ENCODE results near the gene ZIC5.

The ZIC5 gene

DNA sequence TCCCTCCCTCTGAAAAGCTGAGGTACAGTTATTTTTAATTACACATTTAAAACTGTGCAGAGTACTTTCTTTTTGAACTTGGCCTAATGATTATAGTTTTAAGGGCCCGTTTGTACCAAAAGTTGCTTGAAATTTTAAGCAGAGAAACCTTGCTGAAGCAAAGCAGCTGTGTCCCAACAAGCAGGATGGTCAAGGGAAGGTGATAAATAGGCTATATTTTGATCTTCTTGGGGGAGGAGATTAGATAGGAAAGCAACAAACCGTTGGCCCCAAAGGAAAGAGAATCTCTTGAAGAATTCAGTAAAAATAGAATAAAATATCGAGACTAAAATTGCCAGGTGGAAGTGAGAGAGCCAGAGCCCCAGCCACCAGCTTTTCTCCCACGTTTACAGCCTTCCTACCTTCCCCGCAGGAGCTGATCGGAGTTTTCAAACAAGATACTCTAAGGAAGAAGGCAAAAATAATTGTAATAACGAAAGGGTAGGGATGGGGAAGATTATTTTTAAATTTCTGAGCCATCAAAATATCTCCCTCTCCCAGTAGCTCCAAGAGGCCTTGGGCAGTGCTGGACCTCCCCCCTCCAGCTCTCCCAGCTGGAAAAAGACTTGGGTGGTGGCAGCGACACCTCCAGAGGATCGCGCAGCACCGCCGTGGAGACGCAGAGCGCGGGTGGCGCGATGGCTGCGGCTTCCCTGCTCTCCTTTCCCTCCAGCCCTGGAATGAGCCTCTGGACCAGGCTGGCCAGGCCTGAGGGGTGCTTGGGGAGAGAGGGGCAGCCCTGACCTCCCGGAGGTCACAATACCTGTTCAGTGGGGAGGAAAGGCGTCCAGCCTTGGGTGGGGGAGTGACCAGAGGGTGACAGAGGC lies 15.8 kb upstream of the ZIC5 start:
- DNase-seq (ENCODE audit: low read depth, low spot score) = no peak

DNA sequence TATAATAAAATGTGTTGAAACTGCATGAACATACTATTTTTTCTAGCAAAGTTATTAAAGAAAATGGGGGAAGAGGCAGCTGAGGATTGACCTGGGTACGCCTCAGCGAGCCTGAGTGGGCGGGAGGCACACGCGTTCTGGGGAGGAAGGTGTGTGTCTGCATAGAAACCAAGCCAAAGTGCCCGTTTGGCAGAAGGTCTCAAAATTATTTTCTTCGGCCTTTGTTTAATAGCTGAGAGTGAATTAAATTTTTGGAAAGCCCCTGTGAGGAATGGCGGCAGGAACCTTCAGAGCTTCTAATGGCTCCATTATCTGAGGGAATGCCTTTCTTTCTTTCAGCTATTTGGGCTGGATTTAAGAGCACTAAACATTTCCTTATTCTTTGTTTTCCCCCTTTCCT lies 15.2 kb upstream of the ZIC5 start:
- no peak for DNase-seq (ENCODE audit: low read depth, low spot score)

DNA sequence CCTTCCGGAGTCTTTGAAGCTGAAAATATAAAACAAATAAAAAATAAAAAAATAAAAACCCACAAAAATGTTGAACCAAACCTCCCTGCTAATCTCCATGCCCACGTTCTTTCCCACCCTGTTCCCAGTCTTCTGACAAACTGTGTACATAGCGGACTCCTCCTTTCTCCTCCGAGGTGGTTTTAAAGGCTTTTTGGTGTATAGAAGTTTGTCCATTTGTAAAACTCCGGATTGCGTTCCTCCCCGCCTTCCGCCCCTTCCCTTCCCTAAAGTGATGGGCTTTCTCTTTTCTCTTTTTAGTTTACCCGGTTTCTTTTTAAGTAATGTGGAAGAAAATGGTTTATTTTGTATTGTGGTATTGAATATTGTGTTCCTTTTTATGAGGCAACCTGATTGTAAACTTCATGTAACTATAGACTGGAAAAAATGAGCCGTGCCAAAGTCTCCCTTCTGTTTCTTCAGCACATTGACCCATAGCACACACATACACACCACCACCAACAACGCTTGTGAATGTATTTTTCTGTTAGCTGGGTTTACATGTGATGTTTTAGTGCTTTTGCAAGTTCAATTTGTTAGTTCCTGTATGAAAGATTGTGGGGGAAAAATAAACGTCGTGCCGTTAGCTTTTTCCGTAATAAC lies 14.4 kb upstream of the ZIC5 start:
- no peak for DNase-seq (ENCODE audit: low read depth, low spot score)

- DNase-seq (ENCODE audit: low read depth, low spot score) = no peak
These were observed 13.8 kb upstream of the ZIC5 start for GRCh38 chr13:99985241-99985874.

- DNase-seq (ENCODE audit: low read depth, low spot score) = no peak
These were observed 13.1 kb upstream of the ZIC5 start for GRCh38 chr13:99984461-99985240.

- no peak for DNase-seq (ENCODE audit: low read depth, low spot score)
These were observed 12.2 kb upstream of the ZIC5 start for GRCh38 chr13:99983499-99984401.

DNA sequence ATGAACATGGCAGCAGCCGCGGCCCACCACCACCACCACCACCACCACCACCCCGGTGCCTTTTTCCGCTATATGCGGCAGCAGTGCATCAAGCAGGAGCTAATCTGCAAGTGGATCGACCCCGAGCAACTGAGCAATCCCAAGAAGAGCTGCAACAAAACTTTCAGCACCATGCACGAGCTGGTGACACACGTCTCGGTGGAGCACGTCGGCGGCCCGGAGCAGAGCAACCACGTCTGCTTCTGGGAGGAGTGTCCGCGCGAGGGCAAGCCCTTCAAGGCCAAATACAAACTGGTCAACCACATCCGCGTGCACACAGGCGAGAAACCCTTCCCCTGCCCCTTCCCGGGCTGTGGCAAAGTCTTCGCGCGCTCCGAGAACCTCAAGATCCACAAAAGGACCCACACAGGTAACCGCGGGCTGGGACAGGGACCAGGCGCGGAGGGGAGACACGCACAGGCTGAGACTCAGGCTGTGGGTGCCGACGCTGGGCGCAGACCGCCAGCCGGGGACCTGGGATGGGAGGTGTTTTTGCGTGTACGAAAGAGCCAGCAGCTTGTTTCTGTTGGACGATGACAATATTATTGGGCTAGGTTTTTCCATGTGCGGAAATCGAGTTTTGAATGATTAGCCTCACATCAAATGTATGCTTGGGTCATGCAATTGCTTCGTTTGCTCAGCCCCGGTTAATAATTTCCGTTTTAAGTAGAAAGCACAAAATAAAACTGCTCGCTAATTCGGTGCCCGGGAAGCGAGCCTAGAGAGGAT lies 11.3 kb upstream of the ZIC5 start:
- no peak for DNase-seq (ENCODE audit: low read depth, low spot score)

DNA sequence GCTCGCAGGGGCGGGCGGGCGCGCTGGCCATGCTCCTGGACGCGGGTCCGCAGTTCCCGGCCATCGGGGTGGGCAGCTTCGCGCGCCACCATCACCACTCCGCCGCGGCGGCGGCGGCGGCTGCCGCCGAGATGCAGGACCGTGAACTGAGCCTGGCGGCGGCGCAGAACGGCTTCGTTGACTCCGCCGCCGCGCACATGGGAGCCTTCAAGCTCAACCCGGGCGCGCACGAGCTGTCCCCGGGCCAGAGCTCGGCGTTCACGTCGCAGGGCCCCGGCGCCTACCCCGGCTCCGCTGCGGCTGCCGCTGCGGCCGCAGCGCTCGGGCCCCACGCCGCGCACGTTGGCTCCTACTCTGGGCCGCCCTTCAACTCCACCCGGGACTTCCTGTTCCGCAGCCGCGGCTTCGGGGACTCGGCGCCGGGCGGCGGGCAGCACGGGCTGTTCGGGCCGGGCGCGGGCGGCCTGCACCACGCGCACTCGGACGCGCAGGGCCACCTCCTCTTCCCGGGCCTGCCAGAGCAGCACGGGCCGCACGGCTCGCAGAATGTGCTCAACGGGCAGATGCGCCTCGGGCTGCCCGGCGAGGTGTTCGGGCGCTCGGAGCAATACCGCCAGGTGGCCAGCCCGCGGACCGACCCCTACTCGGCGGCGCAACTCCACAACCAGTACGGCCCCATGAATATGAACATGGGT lies 10.6 kb upstream of the ZIC5 start:
- no peak for DNase-seq (ENCODE audit: low read depth, low spot score)

- no peak for DNase-seq (ENCODE audit: low read depth, low spot score)
These were observed 10.1 kb upstream of the ZIC5 start, which contains the start of gene ZIC2 for GRCh38 chr13:99981735-99982035. Gene ZIC2, plus strand, starts transcription at chr13:99981784. Its CDS starts 281 bp downstream, at chr13:99982065.

GRCh38 chr13:99980824-99981734 lies 9.5 kb upstream of the ZIC5 start:
- no peak for DNase-seq (ENCODE audit: low read depth, low spot score)

DNA sequence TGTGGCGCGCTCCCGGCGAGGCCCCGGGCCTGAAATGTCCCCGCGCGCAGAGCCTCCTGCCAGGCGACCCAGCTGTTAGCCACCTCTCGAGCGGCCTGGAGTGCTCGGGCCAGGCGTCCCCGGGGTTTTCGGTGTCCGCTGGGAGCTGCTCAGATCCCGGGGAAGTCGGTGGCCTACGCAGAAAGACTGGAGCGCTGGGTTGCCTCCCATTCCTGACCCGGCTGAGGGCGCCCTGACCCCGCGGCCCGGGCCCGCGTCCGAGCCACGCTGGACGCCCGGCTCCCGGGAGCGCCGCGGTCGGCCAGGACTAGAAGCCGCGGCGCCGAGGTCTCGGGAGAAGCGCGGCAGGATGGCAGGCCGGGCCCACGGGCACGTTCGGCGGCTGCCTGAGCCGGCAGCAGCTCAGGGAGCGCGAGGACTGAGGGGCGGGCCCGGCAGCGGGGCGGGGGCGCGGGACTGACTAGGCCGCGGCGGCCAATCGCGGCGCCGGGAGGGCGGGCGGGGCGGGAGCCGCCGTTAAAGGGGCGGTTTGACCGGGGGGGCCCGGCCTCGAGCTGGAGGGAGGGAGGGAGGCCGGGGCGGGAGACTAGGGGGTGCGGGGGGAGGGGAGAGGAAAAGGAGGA lies 8.7 kb upstream of the ZIC5 start:
- DNase-seq (ENCODE audit: low read depth, low spot score) = no peak

DNA sequence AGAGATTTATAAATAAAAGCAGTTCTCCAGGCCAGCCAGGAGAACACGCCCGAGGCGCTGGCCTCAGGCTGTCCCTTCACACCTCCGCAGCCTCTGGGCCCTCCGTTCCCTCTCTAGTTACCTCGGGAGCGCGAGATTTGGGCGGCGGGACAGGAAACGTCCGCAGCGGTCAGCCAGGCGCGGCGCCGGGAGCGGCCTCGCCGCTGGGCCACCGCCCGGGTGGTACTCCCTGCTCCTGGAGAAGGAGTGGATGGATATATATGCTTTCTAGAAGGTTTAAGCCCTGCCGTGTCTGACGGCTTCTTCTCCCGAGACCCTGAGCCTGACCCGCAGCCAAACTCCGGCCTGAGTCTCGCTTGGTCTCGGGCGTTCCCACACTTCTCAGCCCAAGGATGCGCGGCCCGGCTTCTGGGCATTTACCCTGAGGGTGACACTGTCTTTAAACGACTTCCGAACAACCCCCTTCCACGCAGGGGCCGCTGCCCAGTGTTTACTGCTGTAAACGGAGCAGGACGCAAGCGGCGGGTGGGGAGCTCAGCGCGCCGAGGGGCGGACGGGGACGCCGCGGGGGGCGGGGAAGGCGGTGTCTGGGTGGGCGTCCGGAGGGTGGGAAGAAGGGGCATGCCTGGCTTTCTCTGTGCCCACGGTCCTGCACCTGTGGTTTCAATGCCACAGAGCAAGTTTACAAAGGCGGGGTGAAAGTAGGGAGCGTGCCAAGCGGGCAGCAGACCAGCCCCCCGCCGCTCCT lies 8.1 kb upstream of the ZIC5 start:
- DNase-seq (ENCODE audit: low read depth, low spot score) = no peak

- DNase-seq (ENCODE audit: low read depth, low spot score) = no peak
These were observed 7.4 kb upstream of the ZIC5 start for GRCh38 chr13:99978799-99979452.

- no peak for DNase-seq (ENCODE audit: low read depth, low spot score)
These were observed 6.6 kb upstream of the ZIC5 start for GRCh38 chr13:99977912-99978798.

DNA sequence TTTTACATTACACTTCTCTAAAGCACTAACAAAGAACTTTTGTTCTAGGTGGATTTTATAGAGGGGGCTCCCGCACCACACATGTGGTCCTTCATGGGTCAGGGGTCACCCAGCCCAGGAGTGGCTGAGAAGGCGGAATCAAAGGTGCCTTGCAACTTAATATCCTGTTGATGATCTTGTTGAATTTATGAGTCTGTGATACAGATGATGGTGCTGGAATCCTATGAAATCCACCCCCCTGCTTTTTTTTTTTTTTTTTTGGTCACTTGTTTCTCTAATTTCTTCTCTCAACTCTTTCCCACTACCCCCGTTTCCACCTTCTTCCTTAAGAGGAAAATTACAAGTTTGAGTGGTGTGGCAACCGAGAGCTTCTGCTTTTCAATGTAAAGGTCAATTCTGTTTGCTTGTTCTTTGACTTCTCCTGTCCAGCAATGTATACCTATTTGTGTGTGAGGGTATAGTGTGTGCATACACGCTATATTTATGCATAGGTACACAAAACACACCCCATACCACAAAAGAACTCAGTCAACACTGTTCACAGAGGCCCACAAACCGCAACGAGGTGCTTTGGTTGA lies 5.9 kb upstream of the ZIC5 start:
- no peak for DNase-seq (ENCODE audit: low read depth, low spot score)
